Mononuclear cell (primary cell): ENCODE results near the gene SMC6. TPM values are rescaled to one million over a fixed set of nuclear protein-coding genes. Genes with fewer than 3 reads are reported as not detected.

Source experiments
- H3K27me3 ChIP-seq: 2 replicates; pipeline ENCODE4 v1.6.0; 2011; ENCODE audit warnings: low read length, control low read depth; ENCODE audit not compliant: insufficient read depth
- H3K4me1 ChIP-seq: 2 replicates; pipeline ENCODE4 v1.5.1; 2011; ENCODE audit warnings: mild to moderate bottlenecking, low read length, control low read depth; ENCODE audit not compliant: insufficient read depth
- H3K4me3 ChIP-seq: 2 replicates; pipeline ENCODE4 v1.5.1; 2011; ENCODE audit warnings: mild to moderate bottlenecking, low read length, moderate library complexity
- H3K9me3 ChIP-seq: 2 replicates; pipeline ENCODE4 v1.5.1; 2011; ENCODE audit warnings: low read depth, mild to moderate bottlenecking, control low read depth, low read length
- total RNA-seq: library from RNA; depleted of rRNA; stranded (reverse); fragments of >200 nt; gene quantifications from one replicate; pipeline ENCODE4 v1.2.3, GENCODE V29; 2012

Gene SMC6
- total RNA-seq, 1 donor: 9.2 TPM

DNA sequence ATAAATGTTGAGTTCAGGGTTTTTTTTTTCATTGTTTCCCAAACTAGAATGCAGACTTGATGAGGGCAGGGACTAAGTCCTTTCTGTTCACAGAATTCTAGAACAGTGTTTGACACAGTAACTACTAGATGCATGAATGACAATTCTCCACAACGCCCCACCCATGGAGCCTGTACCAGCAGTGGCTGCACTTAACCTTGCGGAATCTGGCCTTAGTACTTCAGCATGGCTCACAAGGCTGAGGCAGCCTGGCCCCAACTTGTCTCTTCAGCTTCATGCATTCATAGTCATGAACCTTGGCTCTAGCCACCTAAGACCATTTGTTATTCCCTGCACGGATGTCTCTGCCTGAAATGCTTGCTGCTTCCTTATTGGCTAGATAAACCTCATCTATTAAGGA, 33.1 kb upstream of the SMC6 start:
- Histone ChIP-seq H3K4me3 (no peak overlapping the region), H3K9me3 (no peaks in the 10 kb centered on the region), H3K4me1 (no peaks in the 10 kb centered on the region), H3K27me3 (no peaks in the 10 kb centered on the region)

DNA sequence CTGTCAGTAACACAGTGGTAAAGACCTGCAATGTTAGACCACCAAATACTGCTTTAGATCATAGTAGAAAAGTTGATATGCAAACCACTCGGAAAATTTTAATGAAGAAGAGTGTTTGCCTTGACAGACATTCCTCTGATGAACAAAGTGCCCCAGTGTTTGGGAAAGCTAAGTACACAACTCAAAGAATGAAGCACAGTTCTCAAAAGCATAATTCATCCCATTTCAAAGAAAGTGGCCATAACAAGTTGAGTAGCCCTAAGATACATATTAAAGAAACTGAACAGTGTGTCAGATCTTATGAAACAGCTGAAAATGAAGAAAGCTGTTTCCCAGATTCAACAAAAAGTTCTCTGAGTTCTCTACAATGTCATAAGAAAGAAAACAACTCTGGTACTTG, 27.9 kb upstream of the SMC6 start:
- H3K4me1 ChIP-seq: no peaks in the 10 kb centered on the region
- H3K27me3 ChIP-seq: no peaks in the 10 kb centered on the region
- no peaks in the 10 kb centered on the region for H3K9me3 ChIP-seq
- H3K4me3 ChIP-seq: no peak overlapping the region

DNA sequence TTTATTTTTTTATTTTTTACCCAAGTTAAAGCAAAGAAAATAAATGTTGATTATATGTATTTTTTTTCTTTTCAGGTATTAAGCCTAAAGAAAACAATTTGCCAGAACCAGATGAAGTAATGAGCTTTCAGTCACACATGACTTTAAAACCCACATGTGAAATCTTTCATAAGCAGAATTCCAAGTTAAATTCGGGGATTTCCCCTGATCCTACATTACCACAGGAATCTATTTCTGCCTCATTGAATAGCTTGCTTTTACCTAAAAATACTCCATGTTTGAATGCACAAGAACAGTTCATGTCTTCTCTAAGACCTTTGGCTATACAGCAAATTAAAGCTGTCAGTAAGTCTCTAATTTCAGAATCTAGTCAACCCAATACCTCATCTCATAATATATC, 26.9 kb upstream of the SMC6 start:
- Histone ChIP-seq H3K9me3 (no peaks in the 10 kb centered on the region), H3K4me3 (no peak overlapping the region), H3K27me3 (no peaks in the 10 kb centered on the region)

DNA sequence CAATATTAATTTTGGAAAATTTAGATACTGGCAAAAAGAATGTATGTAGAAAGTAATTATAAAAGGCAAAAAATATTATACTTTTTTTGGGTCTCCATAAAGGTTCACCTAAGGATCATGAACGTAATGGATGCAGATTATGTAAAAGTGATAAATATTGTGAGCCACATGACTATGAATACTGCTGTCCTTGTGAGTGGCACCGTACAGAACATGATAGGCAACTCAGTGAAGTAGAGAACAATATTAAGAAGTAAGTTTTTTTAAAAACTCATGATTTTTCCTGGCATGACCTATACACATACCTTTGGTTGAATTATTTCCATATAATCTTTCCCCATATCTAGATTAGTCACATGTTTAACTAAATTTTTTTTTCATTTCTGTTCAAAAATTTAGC, 18.9 kb upstream of the SMC6 start:
- H3K4me3 ChIP-seq: no peak overlapping the region
- no peaks in the 10 kb centered on the region for H3K4me1 ChIP-seq
- no peaks in the 10 kb centered on the region for H3K9me3 ChIP-seq
- H3K27me3 ChIP-seq: no peaks in the 10 kb centered on the region

More for the DNA sequence above, 26.9 kb upstream of the SMC6 start:
- H3K4me1 ChIP-seq: no peaks in the 10 kb centered on the region

DNA sequence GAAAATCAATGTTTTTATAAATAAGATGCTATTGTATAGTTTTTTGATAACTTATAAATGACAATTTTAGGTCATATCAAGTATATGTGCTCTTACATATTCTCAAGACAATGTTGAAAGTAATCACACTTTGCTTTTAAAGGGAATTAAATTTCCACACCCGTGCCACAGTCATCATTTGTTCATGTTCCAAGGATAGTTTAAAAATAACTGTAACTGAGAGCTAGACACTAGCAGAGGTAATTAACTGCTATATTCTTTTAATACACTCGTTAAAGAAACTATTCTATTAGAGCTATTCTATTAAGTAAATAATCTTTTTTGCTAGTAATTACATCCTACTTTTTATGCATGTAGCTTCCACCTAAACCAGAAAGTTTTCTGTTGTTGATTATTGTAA, 18.3 kb upstream of the SMC6 start:
- H3K9me3 ChIP-seq: no peaks in the 10 kb centered on the region
- H3K27me3 ChIP-seq: no peaks in the 10 kb centered on the region
- H3K4me3 ChIP-seq: no peak overlapping the region
- no peaks in the 10 kb centered on the region for H3K4me1 ChIP-seq

DNA sequence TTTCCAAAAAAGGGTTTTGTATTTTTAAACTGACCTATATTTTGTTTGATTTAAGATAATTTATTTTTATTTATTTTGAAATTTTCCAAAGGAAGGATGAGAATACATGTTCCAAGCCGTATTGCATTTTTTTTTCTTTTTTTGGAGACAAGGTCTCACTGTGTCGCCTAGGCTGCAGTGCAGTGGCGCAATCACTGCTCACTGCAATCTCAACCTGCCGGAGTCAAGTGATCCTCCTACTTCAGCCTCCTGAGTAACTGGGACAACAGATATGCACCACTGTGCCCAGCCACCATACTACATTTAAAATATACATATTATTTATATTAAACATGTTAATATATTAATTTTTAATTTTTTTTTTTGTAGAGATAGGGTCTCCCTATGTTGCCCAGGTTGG, 15.3 kb upstream of the SMC6 start:
- no peaks in the 10 kb centered on the region for H3K4me1 ChIP-seq
- H3K4me3 ChIP-seq: no peak overlapping the region
- H3K9me3 ChIP-seq: no peaks in the 10 kb centered on the region
- H3K27me3 ChIP-seq: no peaks in the 10 kb centered on the region

DNA sequence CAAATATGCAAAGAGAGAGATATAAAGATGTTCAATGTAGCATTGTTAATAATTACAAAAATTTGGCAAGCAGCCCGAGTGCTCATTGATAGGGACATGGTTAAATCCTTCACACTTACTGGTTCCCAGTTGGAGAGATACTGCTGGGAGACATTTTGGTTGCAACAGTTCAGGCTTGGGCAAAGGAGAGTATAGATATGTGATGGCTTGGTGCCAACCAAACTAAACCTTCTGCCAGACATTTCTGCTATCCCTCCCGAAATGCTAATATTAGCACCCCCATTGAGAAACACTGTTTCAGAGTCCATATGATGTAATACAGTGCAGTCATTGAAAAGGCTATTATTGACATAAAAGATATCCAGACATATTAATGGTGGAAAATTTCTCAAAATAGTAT, 11.8 kb upstream of the SMC6 start:
- H3K9me3 ChIP-seq: no peaks in the 10 kb centered on the region
- no peak overlapping the region for H3K4me3 ChIP-seq
- peaks cover 3% of the 10 kb centered on the region for H3K4me1 ChIP-seq
- no peaks in the 10 kb centered on the region for H3K27me3 ChIP-seq

DNA sequence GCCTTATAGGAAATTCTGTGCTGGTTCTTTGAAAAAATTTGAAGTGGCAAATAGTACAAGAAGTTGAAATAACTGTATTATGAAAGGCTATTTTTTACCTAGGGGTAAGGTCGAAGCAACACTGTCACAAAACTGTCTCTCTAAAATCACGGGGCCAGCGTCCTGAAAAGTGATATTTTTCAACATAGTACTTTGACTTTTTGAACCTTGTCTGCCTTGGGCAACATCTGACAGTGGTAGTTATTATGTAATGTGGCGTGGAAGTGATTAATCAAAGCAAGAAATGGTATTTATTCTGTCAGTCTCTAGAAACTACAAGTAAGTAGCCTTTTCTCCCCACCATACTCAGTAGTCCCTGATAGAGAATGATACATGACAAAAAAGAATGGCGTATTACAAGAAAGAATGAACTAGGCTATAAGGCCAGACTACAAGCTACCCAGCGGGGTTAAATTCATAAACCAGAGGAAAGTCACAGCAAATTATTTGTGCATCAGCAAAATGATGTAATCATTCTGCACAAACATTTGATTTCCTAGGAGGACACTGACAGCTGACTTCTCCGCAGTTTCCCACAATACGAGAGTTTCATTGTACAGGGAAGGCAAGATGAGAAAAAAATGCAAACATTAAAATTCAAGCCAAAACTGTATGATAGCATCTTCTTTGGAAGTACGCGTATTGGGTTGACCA, 10.2 kb upstream of the SMC6 start:
- peaks cover 13% of the 10 kb centered on the region for H3K4me1 ChIP-seq
- H3K4me3 ChIP-seq: no peak overlapping the region
- H3K27me3 ChIP-seq: no peaks in the 10 kb centered on the region

DNA sequence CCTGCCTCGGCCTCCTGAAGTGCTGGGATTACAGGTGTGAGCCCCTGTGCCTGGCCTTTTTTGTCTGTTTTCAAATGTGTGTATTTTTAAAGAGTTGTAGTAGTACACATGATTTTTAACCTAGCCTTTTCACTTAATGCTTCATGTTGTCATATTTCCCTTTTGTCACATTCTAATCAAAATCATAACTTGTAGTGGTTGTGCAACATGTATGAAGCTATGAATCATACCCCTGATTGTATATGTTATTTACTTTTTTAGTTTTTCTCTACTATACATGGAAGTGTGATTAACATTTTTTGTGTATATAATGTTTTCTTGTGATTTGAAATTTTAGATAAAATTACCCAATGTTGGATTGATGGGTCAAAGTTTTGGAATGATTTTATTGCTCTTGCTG, 8.8 kb upstream of the SMC6 start:
- Histone ChIP-seq H3K9me3 (no peaks in the 10 kb centered on the region), H3K27me3 (no peaks in the 10 kb centered on the region), H3K4me3 (no peak overlapping the region), H3K4me1 (peaks cover 13% of the 10 kb centered on the region)

More for the DNA sequence above, 10.2 kb upstream of the SMC6 start:
- H3K9me3 ChIP-seq: no peaks in the 10 kb centered on the region

DNA sequence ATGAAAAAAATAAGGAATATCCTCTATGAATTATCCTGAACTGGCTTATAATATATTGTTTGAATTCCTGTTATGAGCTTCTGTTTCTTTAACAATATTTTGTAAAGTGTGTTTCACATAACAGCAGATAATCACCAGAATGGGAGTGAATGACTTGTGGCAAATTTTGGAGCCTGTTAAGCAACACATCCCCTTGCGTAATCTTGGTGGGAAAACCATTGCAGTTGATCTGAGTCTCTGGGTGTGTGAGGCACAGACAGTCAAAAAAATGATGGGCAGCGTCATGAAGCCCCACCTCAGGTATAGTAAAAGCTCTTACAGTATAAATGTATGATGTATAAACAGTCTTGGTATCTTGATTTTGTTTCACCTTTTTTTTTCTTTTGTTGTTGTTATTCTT, 6.2 kb upstream of the SMC6 start:
- H3K4me3 ChIP-seq: no peak overlapping the region
- H3K9me3 ChIP-seq: no peaks in the 10 kb centered on the region
- no peaks in the 10 kb centered on the region for H3K27me3 ChIP-seq
- peaks cover 17% of the 10 kb centered on the region for H3K4me1 ChIP-seq

DNA sequence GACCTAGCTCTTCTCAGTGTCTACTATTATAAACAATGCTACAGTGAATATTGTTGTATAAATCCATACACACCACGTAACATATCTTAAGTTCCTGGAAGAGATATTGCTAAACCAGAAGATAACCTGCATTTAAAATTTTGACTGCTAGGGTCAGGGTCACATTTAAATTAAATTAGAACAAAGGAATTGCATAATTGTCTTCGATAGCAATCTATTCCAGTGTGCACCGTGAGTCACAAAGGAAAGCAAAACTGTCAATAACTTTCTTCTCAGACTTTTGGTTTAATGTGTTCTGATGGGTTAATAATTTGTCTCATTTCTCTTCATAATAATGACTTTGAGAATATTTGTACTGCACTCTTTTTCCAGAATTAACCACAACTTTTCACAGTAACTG, 4.5 kb upstream of the SMC6 start:
- no peaks in the 10 kb centered on the region for H3K9me3 ChIP-seq
- H3K4me3 ChIP-seq: no peak overlapping the region
- H3K27me3 ChIP-seq: no peaks in the 10 kb centered on the region
- H3K4me1 ChIP-seq: peaks cover 20% of the 10 kb centered on the region

DNA sequence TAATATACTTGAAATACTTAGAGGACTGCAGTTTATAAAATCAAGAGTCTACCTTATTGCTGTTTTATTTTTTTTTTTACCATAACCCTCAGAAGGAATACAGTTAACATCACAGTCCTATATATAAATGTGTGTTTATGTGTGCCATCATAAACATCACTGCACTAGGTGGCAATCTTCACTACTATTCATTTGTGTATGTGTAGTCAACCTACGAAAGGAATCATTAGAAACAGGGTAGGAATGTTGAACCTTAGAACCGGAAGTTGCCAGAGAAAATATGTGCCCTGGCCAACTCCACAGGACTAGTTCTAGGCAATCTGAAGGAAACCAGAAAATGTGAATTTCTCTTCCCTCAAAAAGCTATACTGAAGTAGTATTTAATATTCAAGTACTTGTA, 3.7 kb upstream of the SMC6 start:
- no peak overlapping the region for H3K4me3 ChIP-seq
- peaks cover 25% of the 10 kb centered on the region for H3K4me1 ChIP-seq
- no peaks in the 10 kb centered on the region for H3K27me3 ChIP-seq
- H3K9me3 ChIP-seq: no peaks in the 10 kb centered on the region

DNA sequence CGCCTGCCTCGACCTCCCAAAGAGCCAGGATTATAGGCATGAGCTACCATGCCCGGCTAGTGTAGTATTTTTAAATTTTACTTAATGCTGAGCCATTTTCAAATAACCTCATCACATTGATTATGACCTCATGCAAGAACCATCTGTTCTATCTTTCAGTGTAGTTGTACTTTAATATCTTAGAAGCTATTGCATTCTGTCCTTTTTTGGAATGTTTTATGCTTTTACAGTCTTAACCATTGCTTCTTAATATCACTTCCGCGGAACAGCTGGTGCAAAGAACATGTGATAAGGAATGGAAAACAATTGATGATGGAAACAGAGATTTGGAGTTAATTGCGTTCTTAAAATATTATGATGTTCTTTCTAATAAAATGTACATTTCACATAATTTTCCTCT, 3.1 kb upstream of the SMC6 start:
- H3K27me3 ChIP-seq: no peaks in the 10 kb centered on the region
- no peak overlapping the region for H3K4me3 ChIP-seq
- no peaks in the 10 kb centered on the region for H3K9me3 ChIP-seq
- H3K4me1 ChIP-seq: peaks cover 25% of the 10 kb centered on the region

DNA sequence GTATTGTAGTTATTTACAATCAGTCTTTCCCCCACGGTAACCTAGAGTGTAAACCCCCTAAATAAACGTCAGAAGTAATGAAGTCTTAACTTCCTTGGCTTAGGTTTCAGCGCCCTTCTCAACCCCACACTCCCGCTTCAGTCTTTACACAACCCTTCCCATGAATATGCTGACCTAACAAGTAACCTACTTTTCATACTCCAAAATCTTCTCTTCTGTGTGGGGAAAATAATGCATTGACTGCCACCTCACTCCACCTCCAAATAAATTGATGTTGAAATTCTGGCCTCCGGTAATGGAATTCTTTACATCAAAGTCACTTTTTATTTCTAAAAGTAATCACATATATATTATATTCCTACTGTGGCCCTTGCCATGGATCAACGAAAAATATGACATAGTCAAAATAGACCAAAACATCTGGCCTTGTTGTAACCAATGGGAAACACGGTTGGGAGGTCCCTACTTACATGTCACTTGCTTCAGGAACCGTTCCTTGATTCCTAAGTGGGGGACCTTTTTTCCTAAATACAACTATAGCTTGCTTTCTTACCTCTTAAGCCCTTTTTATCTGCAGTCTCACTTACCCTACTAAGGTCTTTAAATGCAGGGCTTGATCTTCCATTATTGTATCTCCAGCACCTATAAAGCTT, 1.3 kb upstream of the SMC6 start:
- H3K4me1 ChIP-seq: peaks cover 27% of the 10 kb centered on the region
- peak overlapping the region; percentile 80 for H3K4me3 ChIP-seq
- H3K9me3 ChIP-seq: no peaks in the 10 kb centered on the region
- H3K27me3 ChIP-seq: no peaks in the 10 kb centered on the region

DNA sequence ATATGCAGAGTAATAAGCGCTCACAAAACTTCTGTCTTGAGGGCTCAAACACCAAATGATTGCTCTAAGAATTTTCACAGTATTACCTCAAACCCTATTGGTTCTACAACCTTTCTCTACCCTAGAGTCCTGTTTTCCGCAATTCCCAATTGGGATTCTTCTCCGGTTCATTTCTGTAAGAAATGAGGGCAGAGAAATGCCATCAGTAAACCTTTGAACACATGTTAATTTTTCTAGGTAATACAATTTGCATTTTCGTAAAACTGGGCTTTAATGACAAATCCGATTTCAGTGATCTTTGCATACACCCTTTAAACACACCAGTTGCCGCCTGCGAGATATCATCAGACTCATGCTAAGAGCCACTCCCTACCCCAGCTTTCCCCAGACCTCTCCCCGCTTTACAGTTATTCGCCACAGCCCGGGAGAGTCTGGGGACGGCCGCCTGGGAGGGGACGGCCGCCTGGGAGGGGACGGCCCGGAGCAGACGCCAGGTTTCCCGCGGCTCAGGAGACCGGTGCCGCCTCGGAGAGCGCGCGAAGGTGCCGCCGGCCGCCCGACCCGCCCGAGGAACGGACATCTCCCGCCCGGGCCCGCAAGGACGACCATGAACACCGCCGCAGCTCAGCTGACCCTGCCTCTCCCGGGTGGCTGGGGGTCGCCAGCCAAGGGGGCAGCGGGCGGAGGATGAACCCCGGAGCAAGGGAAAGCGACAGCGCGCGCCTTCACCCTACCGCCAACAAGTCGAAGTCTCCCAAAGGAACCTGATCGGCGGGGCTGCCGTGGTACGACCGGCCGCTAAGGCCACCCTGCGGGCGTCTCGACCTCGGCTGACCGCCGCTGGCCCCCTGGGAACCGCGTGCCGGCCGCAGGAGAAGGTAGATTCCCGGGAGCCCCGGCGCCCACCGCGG, 463 bp downstream of the SMC6 start:
- no peaks in the 10 kb centered on the region for H3K9me3 ChIP-seq
- H3K4me1 ChIP-seq: peaks cover 21% of the 10 kb centered on the region
- peak overlapping the region; percentile 80 for H3K4me3 ChIP-seq
- no peaks in the 10 kb centered on the region for H3K27me3 ChIP-seq
